ENCODE measurements around the gene RPP14. TPM values are rescaled to one million over a fixed set of nuclear protein-coding genes. Genes with fewer than 3 reads are reported as not detected.
"Not testable (repeated sequence)": the region's sequence is repeated elsewhere in the genome, so short reads cannot be mapped to it uniquely, and the experiment has no call there.

Gene RPP14
- total RNA-seq, 2 experiments from 2014 or later = 12.1 to 14.4 TPM

DNA sequence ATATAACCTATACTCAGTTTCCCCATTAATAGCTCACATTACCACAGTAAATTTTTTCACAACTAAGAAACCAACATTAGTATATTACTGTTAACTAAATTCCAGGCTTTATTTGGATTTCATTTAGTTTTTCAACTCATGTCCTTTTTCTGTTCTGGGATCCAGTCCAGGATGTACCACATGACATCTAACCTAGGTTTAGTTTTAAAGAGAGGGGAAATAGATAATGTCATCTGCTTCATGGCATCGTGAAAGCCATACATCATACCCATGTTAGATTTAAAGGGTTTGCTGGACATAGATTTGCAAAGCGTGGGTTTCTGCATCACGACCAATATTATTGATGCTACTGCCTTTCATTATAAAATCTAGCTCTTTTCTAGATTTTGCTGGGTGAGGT, 33.2 kb upstream of the RPP14 start:
- intact Hi-C loops (cut with micrococcal nuclease) = no loop called here
- Mint-ChIP-seq H3K27me3 (ENCODE audit: low read depth) (no peaks in the 10 kb centered on the region), H3K27ac (no peak overlapping the region), H3K4me3 (no peak overlapping the region), H3K4me1 (ENCODE audit: low read depth) (peaks cover 8% of the 10 kb centered on the region), H3K36me3 (ENCODE audit: low read depth) (peaks cover 14% of the 10 kb centered on the region), H3K9me3 (no peaks in the 10 kb centered on the region)
- DNase-seq = no peak
- CTCF ChIA-PET = interaction anchor here (1.6 kb wide), 1 partner anchor 33 kb away, joined by 5 read pairs; the partner anchor contains the start of genes HTD2 and RPP14

DNA sequence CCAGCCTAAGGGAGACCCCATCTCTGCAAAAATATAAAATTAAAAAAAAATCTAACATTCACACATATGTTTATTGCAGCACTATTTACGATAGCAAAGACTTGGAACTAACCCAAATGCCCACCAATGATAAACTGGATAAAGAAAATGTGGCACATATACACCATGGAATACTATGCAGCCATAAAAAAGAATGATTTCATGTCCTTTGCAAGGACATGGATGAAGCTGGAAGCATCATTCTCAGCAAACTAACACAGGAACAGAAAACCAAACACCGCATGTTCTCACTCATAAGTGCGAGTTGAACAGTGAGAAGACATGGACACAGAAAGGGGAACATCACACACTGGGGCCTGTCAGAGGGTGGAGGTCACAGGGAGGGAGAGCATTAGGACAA, 32.7 kb upstream of the RPP14 start:
- H3K36me3 Mint-ChIP-seq (ENCODE audit: low read depth) = peaks cover 17% of the 10 kb centered on the region
- CTCF ChIA-PET = interaction anchor here (1.6 kb wide), 1 partner anchor 33 kb away, joined by 5 read pairs; the partner anchor contains the start of genes HTD2 and RPP14
- intact Hi-C loops (cut with micrococcal nuclease); H3K4me3 Mint-ChIP-seq; H3K4me1 Mint-ChIP-seq (ENCODE audit: low read depth); H3K27me3 Mint-ChIP-seq (ENCODE audit: low read depth); DNase-seq; H3K27ac Mint-ChIP-seq; H3K9me3 Mint-ChIP-seq: not testable (repeated sequence)

DNA sequence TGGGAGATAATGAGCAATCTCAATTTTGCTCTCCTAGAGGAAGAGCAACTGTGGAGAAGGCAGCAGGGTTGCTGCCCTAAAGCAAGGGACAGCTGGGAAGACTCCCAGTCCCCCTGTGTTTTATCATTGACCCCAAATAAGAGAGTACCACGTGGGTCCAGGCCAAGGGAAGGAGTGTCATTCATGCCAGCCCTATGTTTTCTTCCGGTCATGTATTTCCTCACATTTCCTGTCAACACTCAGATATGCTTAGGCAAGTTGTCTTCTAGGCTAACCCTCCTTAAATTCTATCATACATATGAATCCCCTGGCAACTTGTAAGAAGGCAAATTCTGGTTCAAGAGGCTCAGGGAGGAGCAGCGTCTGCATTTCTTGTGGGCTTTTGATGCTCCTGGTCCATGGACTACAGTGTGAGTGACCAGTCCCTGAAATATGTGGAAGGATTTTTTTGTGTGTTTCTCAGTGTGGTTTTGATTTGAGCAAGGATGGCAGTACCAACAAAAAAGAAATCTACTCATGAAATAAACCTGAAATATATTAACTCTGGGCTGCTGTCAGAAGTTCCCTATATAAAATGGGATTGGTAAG, 31.9 kb upstream of the RPP14 start:
- Mint-ChIP-seq H3K36me3 (ENCODE audit: low read depth) (peaks cover 21% of the 10 kb centered on the region), H3K9me3 (no peaks in the 10 kb centered on the region), H3K27ac (no peak overlapping the region), H3K27me3 (ENCODE audit: low read depth) (no peaks in the 10 kb centered on the region), H3K4me3 (no peak overlapping the region), H3K4me1 (ENCODE audit: low read depth) (peaks cover 8% of the 10 kb centered on the region)
- CTCF ChIA-PET = no interaction called here
- DNase-seq = no peak
- intact Hi-C loops (cut with micrococcal nuclease) = no loop called here

DNA sequence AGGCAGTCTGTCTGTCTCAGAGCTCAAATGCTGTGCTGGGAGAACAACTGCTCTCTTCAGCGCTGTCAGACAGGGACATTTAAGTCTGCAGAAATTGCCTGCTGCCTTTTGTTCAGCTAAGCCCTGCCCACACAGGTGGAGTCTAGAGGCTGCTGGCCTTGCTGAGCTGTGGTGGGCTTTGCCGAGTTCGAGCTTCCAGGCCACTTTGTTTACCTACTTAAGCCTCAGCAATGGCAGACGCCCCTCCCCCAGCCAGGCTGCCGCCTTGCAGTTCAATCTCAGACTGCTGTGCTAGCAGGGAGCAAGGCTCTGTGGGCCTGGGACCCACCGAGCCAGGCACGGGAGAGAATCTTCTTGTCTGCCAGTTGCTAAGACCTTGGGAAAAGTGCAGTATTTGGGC, 25.0 kb upstream of the RPP14 start:
- CTCF ChIA-PET = interaction anchor here (0.6 kb wide), 1 partner anchor 484 kb away, joined by 3 read pairs; no protein-coding TSS in a partner anchor
- Mint-ChIP-seq H3K36me3 (ENCODE audit: low read depth) (peaks cover 14% of the 10 kb centered on the region), H3K27me3 (ENCODE audit: low read depth) (no peaks in the 10 kb centered on the region), H3K9me3 (no peaks in the 10 kb centered on the region), H3K4me1 (ENCODE audit: low read depth) (no peaks in the 10 kb centered on the region), H3K27ac (no peak overlapping the region), H3K4me3 (no peak overlapping the region)
- no peak for DNase-seq
- intact Hi-C loops (cut with micrococcal nuclease) = no loop called here

DNA sequence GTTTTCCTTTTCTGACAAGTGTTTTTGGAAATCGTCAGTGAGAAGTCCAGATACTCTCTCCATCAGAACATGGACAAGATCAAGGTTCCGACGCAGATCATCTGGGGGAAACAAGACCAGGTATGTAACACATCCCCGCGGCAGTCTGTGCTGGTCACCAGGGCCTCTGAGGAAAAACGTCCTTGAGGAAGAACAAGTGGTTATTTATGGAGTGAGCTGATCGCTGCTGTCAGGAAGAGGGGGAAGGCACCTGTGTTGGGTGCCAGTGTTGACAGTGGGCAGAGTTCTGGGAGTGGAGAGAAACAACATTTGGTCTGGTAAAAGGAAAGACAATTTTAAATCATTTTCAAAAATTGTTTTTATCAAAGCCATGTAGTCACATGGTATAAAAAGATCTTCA, 20.7 kb upstream of the RPP14 start:
- Mint-ChIP-seq H3K27ac (no peak overlapping the region), H3K36me3 (ENCODE audit: low read depth) (peaks cover 2% of the 10 kb centered on the region), H3K4me1 (ENCODE audit: low read depth) (no peaks in the 10 kb centered on the region), H3K4me3 (no peak overlapping the region), H3K9me3 (no peaks in the 10 kb centered on the region), H3K27me3 (ENCODE audit: low read depth) (no peaks in the 10 kb centered on the region)
- DNase-seq = no peak
- intact Hi-C loops (cut with micrococcal nuclease) = no loop called here
- CTCF ChIA-PET = interaction anchor here (0.8 to 1.0 kb wide), 3 partner anchors 11 to 118 kb away, joined by 3 read pairs; no protein-coding TSS in a partner anchor

DNA sequence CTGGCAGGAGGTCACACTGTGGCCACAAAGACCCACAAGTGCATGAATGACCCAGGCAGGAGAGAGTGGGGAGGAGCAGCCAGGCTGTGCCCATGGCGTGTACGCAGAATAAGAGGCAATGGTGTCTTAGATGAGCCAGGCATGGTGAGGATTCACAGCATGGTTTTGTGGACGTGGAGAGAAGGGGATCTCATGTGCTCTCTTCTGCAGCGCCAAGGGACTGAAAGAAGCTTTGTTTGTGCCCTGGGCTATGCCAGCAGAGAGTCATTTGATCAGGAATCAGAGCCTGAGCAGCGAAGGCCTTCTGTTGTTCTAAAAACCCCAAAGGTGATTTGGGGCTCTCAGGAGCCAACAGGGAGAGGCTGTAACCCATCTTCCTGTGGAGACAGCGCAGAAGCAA, 18.7 kb upstream of the RPP14 start:
- intact Hi-C loops (cut with micrococcal nuclease) = no loop called here
- no peaks in the 10 kb centered on the region for H3K27me3 Mint-ChIP-seq (ENCODE audit: low read depth)
- no peak overlapping the region for H3K27ac Mint-ChIP-seq
- no peak for DNase-seq
- CTCF ChIA-PET = no interaction called here
- no peaks in the 10 kb centered on the region for H3K4me1 Mint-ChIP-seq (ENCODE audit: low read depth)
- no peaks in the 10 kb centered on the region for H3K9me3 Mint-ChIP-seq
- H3K4me3 Mint-ChIP-seq = no peak overlapping the region
- H3K36me3 Mint-ChIP-seq (ENCODE audit: low read depth) = peaks cover 2% of the 10 kb centered on the region

DNA sequence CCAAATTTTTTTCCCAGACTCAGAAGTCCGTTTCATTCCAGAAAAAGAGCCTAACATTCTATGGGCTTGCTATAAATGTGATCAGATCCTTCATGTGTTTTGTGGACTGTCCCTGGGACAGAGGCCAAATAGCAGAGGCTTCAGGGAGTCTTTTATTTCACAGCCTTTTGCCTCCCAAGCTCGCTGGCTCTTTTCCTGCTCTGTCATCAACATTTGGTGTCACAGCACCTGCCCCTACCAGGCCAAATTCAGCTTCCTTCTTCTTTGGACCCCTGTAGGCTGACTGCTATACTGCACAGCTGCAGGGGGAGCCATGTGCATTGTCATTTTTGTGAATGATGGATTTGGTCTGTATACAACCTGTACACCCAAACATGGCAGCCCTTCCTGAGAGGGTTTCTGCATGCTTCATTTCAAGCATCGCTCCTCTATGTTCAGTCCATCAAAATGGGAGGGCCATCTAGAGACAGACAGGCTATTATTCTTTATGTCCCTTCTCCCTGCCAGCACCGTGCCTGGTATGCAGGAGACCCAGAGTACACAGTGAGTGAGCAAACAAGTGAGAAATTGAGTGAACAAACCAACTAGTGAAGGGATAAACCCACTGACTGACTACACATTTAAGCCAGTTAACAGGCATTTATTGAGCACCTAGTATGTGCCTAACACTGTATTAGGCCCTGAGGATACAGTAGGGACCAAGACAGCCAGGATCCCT, 17.9 kb upstream of the RPP14 start:
- CTCF ChIA-PET = no interaction called here
- intact Hi-C loops (cut with micrococcal nuclease) = no loop called here
- no peak for DNase-seq
- Mint-ChIP-seq H3K27ac (no peak overlapping the region), H3K4me3 (no peak overlapping the region), H3K9me3 (no peaks in the 10 kb centered on the region), H3K27me3 (ENCODE audit: low read depth) (no peaks in the 10 kb centered on the region), H3K36me3 (ENCODE audit: low read depth) (peaks cover 5% of the 10 kb centered on the region), H3K4me1 (ENCODE audit: low read depth) (no peaks in the 10 kb centered on the region)

DNA sequence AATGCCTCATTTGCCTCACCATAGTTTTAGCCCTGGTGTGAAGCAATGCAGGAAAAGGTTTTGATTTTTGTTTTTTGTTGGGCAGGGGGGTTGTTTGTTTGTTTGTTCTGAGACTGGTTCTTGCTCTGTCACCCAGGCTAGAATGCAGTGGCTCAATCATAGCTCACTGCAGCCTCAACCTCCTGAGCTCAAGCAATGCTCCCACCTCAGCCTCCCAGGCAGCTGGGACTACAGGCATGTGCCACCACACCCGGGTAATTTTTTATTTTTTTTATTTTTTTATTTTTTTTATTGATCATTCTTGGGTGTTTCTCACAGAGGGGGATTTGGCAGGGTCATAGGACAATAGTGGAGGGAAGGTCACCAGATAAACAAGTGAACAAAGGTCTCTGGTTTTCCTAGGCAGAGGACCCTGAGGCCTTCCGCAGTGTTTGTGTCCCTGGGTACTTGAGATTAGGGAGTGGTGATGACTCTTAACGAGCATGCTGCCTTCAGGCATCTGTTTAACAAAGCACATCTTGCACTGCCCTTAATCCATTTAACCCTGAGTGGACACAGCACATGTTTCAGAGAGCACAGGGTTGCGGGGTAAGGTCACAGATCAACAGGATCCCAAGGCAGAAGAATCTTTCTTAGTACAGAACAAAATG, 17.0 kb upstream of the RPP14 start:
- H3K9me3 Mint-ChIP-seq; CTCF ChIA-PET; H3K4me1 Mint-ChIP-seq (ENCODE audit: low read depth); intact Hi-C loops (cut with micrococcal nuclease); H3K36me3 Mint-ChIP-seq (ENCODE audit: low read depth); H3K4me3 Mint-ChIP-seq; H3K27me3 Mint-ChIP-seq (ENCODE audit: low read depth); DNase-seq; H3K27ac Mint-ChIP-seq: not testable (repeated sequence)

DNA sequence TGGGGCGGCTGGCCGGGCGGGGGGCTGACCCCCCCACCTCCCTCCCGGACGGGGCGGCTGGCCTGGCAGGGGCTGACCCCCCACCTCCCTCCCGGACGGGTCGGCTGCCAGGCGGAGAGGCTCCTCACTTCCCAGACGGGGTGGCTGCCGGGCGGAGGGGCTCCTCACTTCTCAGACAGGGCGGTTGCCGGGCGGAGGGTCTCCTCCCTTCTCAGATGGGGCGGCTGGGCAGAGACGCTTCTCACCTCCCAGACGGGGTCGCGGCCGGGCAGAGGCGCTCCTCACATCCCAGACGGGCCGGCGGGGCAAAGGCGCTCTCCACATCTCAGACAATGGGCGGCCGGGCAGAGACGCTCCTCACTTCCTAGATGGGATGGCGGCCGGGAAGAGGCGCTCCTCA, 15.6 kb upstream of the RPP14 start:
- H3K4me1 Mint-ChIP-seq (ENCODE audit: low read depth); DNase-seq; intact Hi-C loops (cut with micrococcal nuclease); CTCF ChIA-PET; H3K4me3 Mint-ChIP-seq; H3K36me3 Mint-ChIP-seq (ENCODE audit: low read depth); H3K27me3 Mint-ChIP-seq (ENCODE audit: low read depth); H3K27ac Mint-ChIP-seq; H3K9me3 Mint-ChIP-seq: not testable (repeated sequence)

DNA sequence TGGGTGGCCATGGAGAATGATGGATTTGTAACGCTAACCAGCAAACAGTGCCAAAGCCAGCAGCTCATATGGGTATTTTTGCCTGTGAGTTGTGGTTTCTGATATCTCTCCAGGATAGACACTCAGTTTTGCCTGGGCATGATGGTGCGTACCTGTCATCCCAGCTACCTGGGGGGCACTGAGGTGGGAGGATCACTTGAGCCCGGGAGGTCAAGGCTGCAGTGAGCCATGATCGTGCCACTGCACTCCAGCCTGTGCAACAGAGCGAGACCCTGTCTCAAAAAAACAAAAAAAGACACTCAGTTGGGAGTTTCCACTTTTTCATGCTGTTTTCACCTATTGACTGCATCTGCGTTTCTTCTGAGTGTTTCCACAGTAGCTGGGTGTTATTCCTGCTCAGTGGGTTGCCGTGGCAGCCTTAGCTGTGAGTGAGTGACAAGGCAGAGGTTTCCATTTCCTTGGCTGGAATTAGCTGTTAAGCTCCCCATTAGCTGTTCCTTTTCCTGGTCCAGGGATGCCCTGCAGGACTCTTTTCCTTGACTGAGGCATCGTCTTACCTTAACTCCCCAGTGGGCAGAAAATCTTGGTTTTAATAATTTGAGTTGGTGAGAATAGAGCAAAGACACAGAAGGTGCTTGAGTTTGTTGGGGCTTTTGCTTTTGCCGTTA, 14.2 kb upstream of the RPP14 start:
- peaks cover 3% of the 10 kb centered on the region for H3K36me3 Mint-ChIP-seq (ENCODE audit: low read depth)
- no peaks in the 10 kb centered on the region for H3K27me3 Mint-ChIP-seq (ENCODE audit: low read depth)
- intact Hi-C loops (cut with micrococcal nuclease) = no loop called here
- H3K27ac Mint-ChIP-seq = no peak overlapping the region
- H3K4me3 Mint-ChIP-seq = no peak overlapping the region
- no peak for DNase-seq
- H3K4me1 Mint-ChIP-seq (ENCODE audit: low read depth) = no peaks in the 10 kb centered on the region
- H3K9me3 Mint-ChIP-seq = no peaks in the 10 kb centered on the region
- CTCF ChIA-PET = interaction anchor here (0.9 kb wide), 1 partner anchor 14 kb away, joined by 5 read pairs; the partner anchor contains the start of genes HTD2 and RPP14

DNA sequence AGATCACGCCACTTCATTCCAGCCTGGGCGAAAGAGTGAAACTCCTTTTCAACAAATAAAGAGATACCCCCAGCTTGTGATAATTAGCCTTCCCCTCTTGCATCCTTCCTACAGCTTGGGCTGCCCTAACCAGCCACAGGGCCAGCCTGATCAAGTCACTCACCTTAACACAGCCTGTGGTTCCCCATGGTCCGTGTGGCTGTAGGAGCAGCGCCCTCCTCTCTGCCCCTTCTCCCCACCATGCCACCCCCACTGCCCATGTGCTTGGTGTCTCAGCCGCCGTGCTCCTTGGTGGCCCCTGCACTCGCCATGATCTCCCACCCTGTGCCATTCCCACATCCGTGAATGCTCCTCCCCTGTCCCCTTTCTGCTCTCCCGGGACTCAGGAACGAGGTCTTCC, 13.2 kb upstream of the RPP14 start:
- H3K4me3 Mint-ChIP-seq = no peak overlapping the region
- CTCF ChIA-PET = no interaction called here
- peaks cover 3% of the 10 kb centered on the region for H3K36me3 Mint-ChIP-seq (ENCODE audit: low read depth)
- H3K9me3 Mint-ChIP-seq = no peaks in the 10 kb centered on the region
- no peaks in the 10 kb centered on the region for H3K4me1 Mint-ChIP-seq (ENCODE audit: low read depth)
- no peaks in the 10 kb centered on the region for H3K27me3 Mint-ChIP-seq (ENCODE audit: low read depth)
- intact Hi-C loops (cut with micrococcal nuclease) = no loop called here
- no peak overlapping the region for H3K27ac Mint-ChIP-seq
- no peak for DNase-seq

DNA sequence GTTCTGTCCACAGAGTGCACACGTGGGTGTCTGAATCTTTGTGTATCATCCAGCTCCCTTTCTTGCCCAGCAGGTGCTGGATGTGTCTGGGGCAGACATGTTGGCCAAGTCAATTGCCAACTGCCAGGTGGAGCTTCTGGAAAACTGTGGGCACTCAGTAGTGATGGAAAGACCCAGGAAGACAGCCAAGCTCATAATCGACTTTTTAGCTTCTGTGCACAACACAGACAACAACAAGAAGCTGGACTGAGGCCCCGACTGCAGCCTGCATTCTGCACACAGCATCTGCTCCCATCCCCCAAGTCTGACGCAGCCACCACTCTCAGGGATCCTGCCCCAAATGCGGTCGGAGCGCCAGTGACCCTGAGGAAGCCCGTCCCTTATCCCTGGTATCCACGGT, 12.5 kb upstream of the RPP14 start:
- Mint-ChIP-seq H3K9me3 (no peaks in the 10 kb centered on the region), H3K27ac (no peak overlapping the region), H3K4me3 (no peak overlapping the region), H3K4me1 (ENCODE audit: low read depth) (no peaks in the 10 kb centered on the region), H3K36me3 (ENCODE audit: low read depth) (peaks cover 3% of the 10 kb centered on the region), H3K27me3 (ENCODE audit: low read depth) (peaks cover 3% of the 10 kb centered on the region)
- CTCF ChIA-PET = interaction anchor here (1.0 kb wide), 1 partner anchor 13 kb away, joined by 3 read pairs; the partner anchor contains the start of gene HTD2
- no peak for DNase-seq
- intact Hi-C loops (cut with micrococcal nuclease) = no loop called here
